ENCODE results near the gene SLC8A1.

DNA sequence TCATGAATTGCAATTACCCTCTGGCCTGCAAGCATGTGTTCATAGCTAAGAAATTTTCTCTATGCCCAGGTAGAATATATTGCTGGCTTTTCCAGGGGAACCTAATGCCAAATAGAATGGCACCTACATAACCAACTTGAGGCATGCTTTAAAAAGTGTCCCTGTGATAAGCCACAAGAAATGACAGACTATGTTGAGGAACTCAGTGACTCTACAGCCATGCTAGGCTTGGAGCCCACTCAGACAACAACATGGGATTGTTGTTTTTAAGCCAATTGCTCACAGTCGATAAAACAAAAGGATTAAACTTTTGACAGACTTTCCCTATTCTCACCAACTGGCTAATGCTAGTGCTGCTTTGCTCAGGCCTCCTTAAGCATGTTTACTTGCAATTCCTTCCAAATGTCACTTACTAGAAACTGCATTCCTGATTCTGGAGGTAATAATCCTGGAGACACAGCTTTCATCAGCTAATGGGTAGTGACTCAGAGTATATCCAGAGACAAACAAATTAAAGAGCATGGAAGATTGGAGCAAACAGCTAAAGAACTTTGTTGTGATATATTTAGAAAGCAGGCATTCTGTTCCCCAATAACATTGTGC lies 249.0 kb downstream of the SLC8A1 start:
- TF ChIP-seq, protein P1, sequence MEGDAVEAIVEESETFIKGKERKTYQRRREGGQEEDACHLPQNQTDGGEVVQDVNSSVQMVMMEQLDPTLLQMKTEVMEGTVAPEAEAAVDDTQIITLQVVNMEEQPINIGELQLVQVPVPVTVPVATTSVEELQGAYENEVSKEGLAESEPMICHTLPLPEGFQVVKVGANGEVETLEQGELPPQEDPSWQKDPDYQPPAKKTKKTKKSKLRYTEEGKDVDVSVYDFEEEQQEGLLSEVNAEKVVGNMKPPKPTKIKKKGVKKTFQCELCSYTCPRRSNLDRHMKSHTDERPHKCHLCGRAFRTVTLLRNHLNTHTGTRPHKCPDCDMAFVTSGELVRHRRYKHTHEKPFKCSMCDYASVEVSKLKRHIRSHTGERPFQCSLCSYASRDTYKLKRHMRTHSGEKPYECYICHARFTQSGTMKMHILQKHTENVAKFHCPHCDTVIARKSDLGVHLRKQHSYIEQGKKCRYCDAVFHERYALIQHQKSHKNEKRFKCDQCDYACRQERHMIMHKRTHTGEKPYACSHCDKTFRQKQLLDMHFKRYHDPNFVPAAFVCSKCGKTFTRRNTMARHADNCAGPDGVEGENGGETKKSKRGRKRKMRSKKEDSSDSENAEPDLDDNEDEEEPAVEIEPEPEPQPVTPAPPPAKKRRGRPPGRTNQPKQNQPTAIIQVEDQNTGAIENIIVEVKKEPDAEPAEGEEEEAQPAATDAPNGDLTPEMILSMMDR (IDR thresholded peaks at IDR 0.05) = no peak
- TF ChIP-seq POLR2A (IDR thresholded peaks at IDR 0.05) (no peak), EP300 (IDR thresholded peaks at IDR 0.05) (no peak)
